Measurements from ENCODE around the gene BAHCC1. TPM values are rescaled to one million over a fixed set of nuclear protein-coding genes. Genes with fewer than 3 reads are reported as not detected.

Gene BAHCC1
- total and polyA plus RNA-seq, 10 of the 15 experiments (the other 5 are each of a cell fraction or from before 2014, with no cell fraction given), result 0.03 to 0.14 (median 0.11) TPM; not detected in 6

- POLR2A ChIA-PET, result interaction anchor here (0.6 kb wide), 1 partner anchor 42 kb away, joined by 4 read pairs; no protein-coding TSS in a partner anchor
- 57% methylated on average over 17 of the region's 17 CpGs for WGBS (ENCODE audit: insufficient coverage, insufficient replicate concordance, low lambda C conversion rate, missing lambda C conversion rate)
- H4K20me1 ChIP-seq (ENCODE audit: control insufficient read depth, insufficient read depth), result no peaks in the 10 kb centered on the region
- FAIRE-seq, result no peak
- H3K9me3 ChIP-seq (replicated peaks; ENCODE audit: control insufficient read depth, insufficient read depth, low read length), result no peaks in the 10 kb centered on the region
- RAD21 ChIA-PET (ENCODE audit: unreplicated experiment), result no interaction called here
- H3K4me3 ChIP-seq, result no peak overlapping the region
- no peak overlapping the region for H3K9ac ChIP-seq (ENCODE audit: control insufficient read depth, insufficient read depth, low read length)
- CTCF ChIA-PET, result no interaction called here
- no peaks in the 10 kb centered on the region for H3K79me2 ChIP-seq (ENCODE audit: control insufficient read depth, insufficient read depth, low read length)
- no peak overlapping the region for H3K27ac ChIP-seq (ENCODE audit: control insufficient read depth, insufficient read depth)
- no TSS peak for BruUV-seq (replicated peaks)
- H3K27me3 ChIP-seq (replicated peaks in 1 of 2; ENCODE audit: control insufficient read depth in 2 of 2, insufficient read depth in 2 of 2, low read length in 1 of 2), result no peaks in the 10 kb centered on the region; a peak in 2 of 4 replicates
- in situ Hi-C loops (cut with MboI) (no loop called here), intact Hi-C loops (cut with micrococcal nuclease; ENCODE audit: unreplicated experiment) (no loop called here)
- H3K4me2 ChIP-seq (ENCODE audit: control insufficient read depth, insufficient read depth), result no peak overlapping the region
- H3K4me1 ChIP-seq (ENCODE audit: control insufficient read depth, insufficient read depth, low read length), result no peaks in the 10 kb centered on the region
- no peaks in the 10 kb centered on the region for H3K36me3 ChIP-seq (ENCODE audit: control insufficient read depth in 2 of 2, insufficient read depth in 2 of 2, low read length in 1 of 2)
- SMC1A ChIA-PET (ENCODE audit: uncharacterized antibody, unreplicated experiment), result no interaction called here
- no peak for DNase-seq (ENCODE audit: low read depth, low spot score)
- peak; percentile 40; the same call in 2 of the 3 replicates for ATAC-seq
- H2AFZ ChIP-seq (ENCODE audit: control insufficient read depth, low read depth, low read length), result no peak overlapping the region
- TF ChIP-seq MTA2 (IDR thresholded peaks at IDR 0.05; ENCODE audit: low read depth) (no peak), KLF5 (IDR thresholded peaks at IDR 0.05; ENCODE audit: partially characterized antibody) (no peak), LARP7 (IDR thresholded peaks at IDR 0.05) (no peak), MLLT1 (IDR thresholded peaks at IDR 0.05) (no peak), GATAD2B (conservative IDR thresholded peaks at IDR 0.05; ENCODE audit: low read depth) (no peak), SUZ12 (IDR thresholded peaks at IDR 0.05; ENCODE audit: unreplicated experiment) (no peak), HSF1 (IDR thresholded peaks at IDR 0.05; ENCODE audit: low read depth, low read length) (no peak), NFXL1 (IDR thresholded peaks at IDR 0.05; ENCODE audit: borderline replicate concordance) (no peak), MYB (IDR thresholded peaks at IDR 0.05; ENCODE audit: borderline replicate concordance, low read depth, low read length) (no peak), CBFB (IDR thresholded peaks at IDR 0.05; ENCODE audit: low read depth) (no peak), USF1 (IDR thresholded peaks at IDR 0.05; ENCODE audit: borderline replicate concordance, extremely low read length, insufficient read depth, low read depth, low read length) (no peak), CTCF (IDR thresholded peaks at IDR 0.05 in 2 of 3, conservative IDR thresholded peaks at IDR 0.05 in 1 of 3; ENCODE audit: control insufficient read depth in 2 of 3, extremely low read depth in 1 of 3, insufficient read depth in 1 of 3, low read depth in 3 of 3, low read length in 3 of 3) (no peak), SIX5 (IDR thresholded peaks at IDR 0.05; ENCODE audit: low read depth, low read length, severe bottlenecking) (no peak), POLR2AphosphoS5 (IDR thresholded peaks at IDR 0.05; ENCODE audit: low read length) (no peak), FOS (IDR thresholded peaks at IDR 0.05; ENCODE audit: borderline replicate concordance, extremely low read depth, insufficient read length) (no peak)
Observed at GRCh38 chr17:81379523-81379942, 15.7 kb upstream of the BAHCC1 start.
